ENCODE data around the gene PRPF6.
A peak's percentile ranks its signal among the peaks of the same experiment; 100 is the strongest.

The PRPF6 gene

GRCh38 chr20:64067733-64068307 is 86.9 kb downstream of the PRPF6 start:
- Histone ChIP-seq H3F3A (ENCODE audit: control insufficient read depth, insufficient read depth) (peaks cover 4% of the 10 kb centered on the region; the same call in 1 of the 2 replicates), H3K79me2 (ENCODE audit: control insufficient read depth, low read length) (peaks cover 13% of the 10 kb centered on the region), H3K4me3 (ENCODE audit: low read length) (no peak overlapping the region), H3K36me3 (ENCODE audit: control insufficient read depth, low read length) (peaks cover 15% of the 10 kb centered on the region), H3K9me3 (ENCODE audit: control insufficient read depth, insufficient read depth, low read length) (no peaks in the 10 kb centered on the region), H3K27ac (ENCODE audit: low read depth, low read length) (no peak overlapping the region), H3K4me1 (ENCODE audit: control insufficient read depth, low read length) (peaks cover 67% of the 10 kb centered on the region), H4K20me1 (ENCODE audit: control insufficient read depth, insufficient read depth, low read depth, low read length) (no peaks in the 10 kb centered on the region), H3K27me3 (ENCODE audit: control insufficient read depth, low read length) (no peaks in the 10 kb centered on the region), H3K4me2 (ENCODE audit: low read length) (no peak overlapping the region), H3K9me2 (replicated peaks; ENCODE audit: control insufficient read depth, low read length) (no peaks in the 10 kb centered on the region)
- no peak for TF ChIP-seq EZH2phosphoT487 (IDR thresholded peaks at IDR 0.05; ENCODE audit: borderline replicate concordance, low read length)
- no peak for TF ChIP-seq CTCF (IDR thresholded peaks at IDR 0.05; ENCODE audit: low read depth, low read length, poor library complexity, severe bottlenecking)

- no peaks in the 10 kb centered on the region for H4K20me1 ChIP-seq (ENCODE audit: control insufficient read depth, insufficient read depth, low read depth, low read length)
- peaks cover 4% of the 10 kb centered on the region; the same call in 1 of the 2 replicates for H3F3A ChIP-seq (ENCODE audit: control insufficient read depth, insufficient read depth)
- no peaks in the 10 kb centered on the region for H3K27me3 ChIP-seq (ENCODE audit: control insufficient read depth, low read length)
- H3K9me3 ChIP-seq (ENCODE audit: control insufficient read depth, insufficient read depth, low read length), result no peaks in the 10 kb centered on the region
- peaks cover 21% of the 10 kb centered on the region for H3K36me3 ChIP-seq (ENCODE audit: control insufficient read depth, low read length)
- no peaks in the 10 kb centered on the region for H3K9me2 ChIP-seq (replicated peaks; ENCODE audit: control insufficient read depth, low read length)
- no peak for TF ChIP-seq EZH2phosphoT487 (IDR thresholded peaks at IDR 0.05; ENCODE audit: borderline replicate concordance, low read length)
- no peak overlapping the region for H3K27ac ChIP-seq (ENCODE audit: low read depth, low read length)
- no peak overlapping the region for H3K4me2 ChIP-seq (ENCODE audit: low read length)
- H3K4me3 ChIP-seq (ENCODE audit: low read length), result no peak overlapping the region
- H3K79me2 ChIP-seq (ENCODE audit: control insufficient read depth, low read length), result peaks cover 9% of the 10 kb centered on the region
- H3K4me1 ChIP-seq (ENCODE audit: control insufficient read depth, low read length), result peaks cover 72% of the 10 kb centered on the region
These were observed 87.7 kb downstream of the PRPF6 start for GRCh38 chr20:64068386-64069208.

DNA sequence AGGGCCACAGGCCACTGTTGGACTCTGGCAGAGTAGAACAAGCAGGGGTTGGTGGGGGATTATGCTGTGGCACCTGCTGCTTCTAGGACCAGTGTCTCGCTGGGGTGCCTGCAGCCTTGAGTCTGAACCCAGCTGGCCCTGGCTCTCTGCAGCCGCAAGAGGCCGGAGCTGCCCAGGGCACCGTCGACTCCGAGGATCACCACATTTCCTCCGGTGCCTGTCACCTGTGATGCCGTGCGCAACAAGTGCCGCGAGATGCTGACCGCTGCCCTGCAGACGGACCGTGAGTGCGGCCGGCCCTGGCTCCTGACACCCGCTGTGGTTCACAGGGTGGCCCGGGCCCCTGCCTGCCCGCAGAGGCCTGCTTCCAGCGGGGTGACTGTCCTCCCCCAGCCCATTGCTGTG is 88.3 kb downstream of the PRPF6 start:
- 0 out of 2 replicates have a peak, but pooled peaks cover 2% of the 10 kb centered on the region for H3F3A ChIP-seq (ENCODE audit: control insufficient read depth, insufficient read depth)
- H3K4me3 ChIP-seq (ENCODE audit: low read length), result no peak overlapping the region
- no peak for TF ChIP-seq EZH2phosphoT487 (IDR thresholded peaks at IDR 0.05; ENCODE audit: borderline replicate concordance, low read length)
- no peaks in the 10 kb centered on the region for H3K9me2 ChIP-seq (replicated peaks; ENCODE audit: control insufficient read depth, low read length)
- H4K20me1 ChIP-seq (ENCODE audit: control insufficient read depth, insufficient read depth, low read depth, low read length), result no peaks in the 10 kb centered on the region
- peaks cover 27% of the 10 kb centered on the region for H3K36me3 ChIP-seq (ENCODE audit: control insufficient read depth, low read length)
- H3K27ac ChIP-seq (ENCODE audit: low read depth, low read length), result no peak overlapping the region
- peaks cover 3% of the 10 kb centered on the region for H3K79me2 ChIP-seq (ENCODE audit: control insufficient read depth, low read length)
- H3K27me3 ChIP-seq (ENCODE audit: control insufficient read depth, low read length), result no peaks in the 10 kb centered on the region
- H3K9me3 ChIP-seq (ENCODE audit: control insufficient read depth, insufficient read depth, low read length), result no peaks in the 10 kb centered on the region
- H3K4me1 ChIP-seq (ENCODE audit: control insufficient read depth, low read length), result peaks cover 66% of the 10 kb centered on the region
- no peak overlapping the region for H3K4me2 ChIP-seq (ENCODE audit: low read length)

DNA sequence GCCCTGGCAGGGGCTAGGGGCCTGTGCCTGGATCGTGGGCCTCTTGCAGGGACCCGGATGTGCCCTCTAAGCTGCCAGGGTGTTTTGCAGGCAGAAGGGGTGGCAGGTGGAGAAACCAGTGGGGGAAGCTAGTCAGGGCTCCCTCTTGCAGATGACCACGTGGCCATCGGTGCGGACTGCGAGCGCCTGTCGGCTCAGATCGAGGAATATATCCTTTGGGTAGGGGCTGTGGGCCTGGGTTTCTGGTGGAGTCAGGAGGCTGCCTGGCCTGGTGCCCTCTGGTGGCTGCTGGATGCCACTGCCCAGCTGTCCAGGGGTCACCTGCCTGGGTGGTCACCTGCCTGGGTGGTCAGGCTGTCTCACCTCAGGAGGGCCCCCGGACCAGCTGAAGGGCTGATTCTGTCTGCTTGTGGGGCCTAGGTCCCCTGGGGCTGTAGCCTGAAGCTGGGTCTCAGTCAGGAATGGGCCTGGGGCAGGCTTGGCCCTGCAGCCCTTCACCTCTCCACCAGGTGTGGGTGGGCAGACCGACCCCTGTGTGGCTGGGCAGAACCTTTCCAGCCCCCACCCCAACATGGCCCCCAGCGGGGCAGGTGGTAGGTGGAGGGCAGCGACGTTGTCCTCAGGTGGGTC is 88.8 kb downstream of the PRPF6 start:
- H3K4me2 ChIP-seq (ENCODE audit: low read length), result no peak overlapping the region
- no peaks in the 10 kb centered on the region for H3K9me2 ChIP-seq (replicated peaks; ENCODE audit: control insufficient read depth, low read length)
- no peak overlapping the region for H3K4me3 ChIP-seq (ENCODE audit: low read length)
- TF ChIP-seq CTCF (IDR thresholded peaks at IDR 0.05; ENCODE audit: low read depth, low read length, poor library complexity, severe bottlenecking) (peak; percentile 91), EZH2phosphoT487 (IDR thresholded peaks at IDR 0.05; ENCODE audit: borderline replicate concordance, low read length) (no peak)
- 0 out of 2 replicates have a peak, but pooled peaks cover 2% of the 10 kb centered on the region for H3F3A ChIP-seq (ENCODE audit: control insufficient read depth, insufficient read depth)
- H3K27me3 ChIP-seq (ENCODE audit: control insufficient read depth, low read length), result no peaks in the 10 kb centered on the region
- H3K36me3 ChIP-seq (ENCODE audit: control insufficient read depth, low read length), result peaks cover 31% of the 10 kb centered on the region
- H3K4me1 ChIP-seq (ENCODE audit: control insufficient read depth, low read length), result peaks cover 61% of the 10 kb centered on the region
- no peaks in the 10 kb centered on the region for H3K9me3 ChIP-seq (ENCODE audit: control insufficient read depth, insufficient read depth, low read length)
- no peaks in the 10 kb centered on the region for H4K20me1 ChIP-seq (ENCODE audit: control insufficient read depth, insufficient read depth, low read depth, low read length)
- no peak overlapping the region for H3K27ac ChIP-seq (ENCODE audit: low read depth, low read length)
- no peaks in the 10 kb centered on the region for H3K79me2 ChIP-seq (ENCODE audit: control insufficient read depth, low read length)
